HEK293 (cell line): ENCODE data around the gene NBPF3.
"Not testable (repeated sequence)": the region's sequence is repeated elsewhere in the genome, so short reads cannot be mapped to it uniquely, and the experiment has no call there.

ENCODE experiments used
- CTCF ChIA-PET: fragments of 350-600 bp; formaldehyde crosslinking; extraction: SDS; loops from one replicate; lab custom pipeline; 2021; ENCODE audit warnings: antibody characterized with exemption; lab: Yijun Ruan, JAX
- POLR2A ChIA-PET: fragments of 300-600 bp; formaldehyde crosslinking; extraction: SDS; loops from one replicate; lab custom pipeline; 2020; ENCODE audit warnings: antibody characterized with exemption, inconsistent platforms; lab: Yijun Ruan, JAX
- H3K27ac ChIP-seq: fragments of 200-500 bp; sonication (Bioruptor generic); 2 replicates; pipeline ENCODE4 v1.5.1; 2014; ENCODE audit warnings: low read depth, low read length, control low read depth, inconsistent platforms; ENCODE audit errors: extremely low read depth
- H3K36me3 ChIP-seq, 2 experiments: fragments of 200-500 bp in 1 of 2; sonication (Bioruptor generic) in 1 of 2; 1 replicate in 1 of 2; 2 replicates in 1 of 2; pipeline ENCODE4 v1.5.1; 2014 to 2017; ENCODE audit warnings: inconsistent platforms in 2 of 2, low read length in 2 of 2; ENCODE audit not compliant: control insufficient read depth in 2 of 2, insufficient read depth in 1 of 2
- H3K4me1 ChIP-seq: fragments of 200-500 bp; sonication (Bioruptor generic); 2 replicates; pipeline ENCODE4 v1.5.1; 2014; ENCODE audit warnings: mild to moderate bottlenecking, low read length, inconsistent platforms; ENCODE audit not compliant: control insufficient read depth, insufficient read depth
- H3K4me3 ChIP-seq: 2 replicates; pipeline ENCODE4 v1.5.1; 2011; ENCODE audit warnings: low read depth, mild to moderate bottlenecking, control low read depth, low read length, moderate library complexity
- H3K9me3 ChIP-seq: fragments of 200-500 bp; sonication (Bioruptor generic); 2 replicates; pipeline ENCODE4 v1.5.1; 2014; ENCODE audit warnings: low read depth, low read length, inconsistent platforms; ENCODE audit not compliant: control insufficient read depth, insufficient read depth
- GLIS1 ChIP-seq: fragments of 450-650 bp; formaldehyde crosslinking; IDR thresholded peaks from 2 replicates; pipeline ENCODE4 v1.5.1; 2016; ENCODE audit warnings: missing biosample characterization, missing genetic modification characterization
- IKZF3 ChIP-seq: fragments of 450-650 bp; IDR thresholded peaks from 2 replicates; pipeline ENCODE4 v1.5.0; 2018; ENCODE audit warnings: missing biosample characterization, mild to moderate bottlenecking, missing genetic modification characterization, moderate library complexity
- SCRT2 ChIP-seq: fragments of 450-650 bp; formaldehyde crosslinking; IDR thresholded peaks from 2 replicates; pipeline ENCODE4 v1.5.1; 2016; ENCODE audit warnings: missing biosample characterization, missing genetic modification characterization
- SP3 ChIP-seq: fragments of 450-650 bp; formaldehyde crosslinking; IDR thresholded peaks from 2 replicates; pipeline ENCODE4 v1.5.1; 2016; ENCODE audit warnings: missing biosample characterization, missing genetic modification characterization
- ZNF140 ChIP-seq: fragments of 450-650 bp; formaldehyde crosslinking; IDR thresholded peaks from 2 replicates; pipeline ENCODE4 v1.5.1; 2016; ENCODE audit warnings: missing biosample characterization, missing genetic modification characterization
- ZNF248 ChIP-seq: fragments of 450-650 bp; formaldehyde crosslinking; IDR thresholded peaks from 2 replicates; pipeline ENCODE4 v1.5.1; 2017; ENCODE audit warnings: missing biosample characterization, missing genetic modification characterization
- ZNF335 ChIP-seq: fragments of 450-650 bp; formaldehyde crosslinking; conservative IDR thresholded peaks from 2 replicates; pipeline ENCODE4 v1.5.1; 2016; ENCODE audit warnings: missing biosample characterization, missing genetic modification characterization
- ZNF423 ChIP-seq: fragments of 450-650 bp; formaldehyde crosslinking; IDR thresholded peaks from 2 replicates; pipeline ENCODE4 v1.5.1; 2016; ENCODE audit warnings: missing biosample characterization, missing genetic modification characterization
- ZNF785 ChIP-seq: fragments of 450-650 bp; formaldehyde crosslinking; IDR thresholded peaks from 2 replicates; pipeline ENCODE4 v1.5.1; 2016; ENCODE audit warnings: missing biosample characterization, missing genetic modification characterization
- ZXDB ChIP-seq: fragments of 450-650 bp; formaldehyde crosslinking; IDR thresholded peaks from 2 replicates; pipeline ENCODE4 v1.5.1; 2016; ENCODE audit warnings: missing biosample characterization, missing genetic modification characterization
- TF ChIP-seq, protein P1 (sequence below): fragments of 450-650 bp; formaldehyde crosslinking; optimal IDR thresholded peaks from 2 replicates; pipeline ENCODE3; 2016; ENCODE audit warnings: missing biosample characterization, mild to moderate bottlenecking, missing genetic modification characterization
- TF ChIP-seq, protein P2 (sequence below): fragments of 450-650 bp; formaldehyde crosslinking; IDR thresholded peaks from 2 replicates; pipeline ENCODE4 v1.5.1; 2016; ENCODE audit warnings: missing biosample characterization, missing genetic modification characterization
- TF ChIP-seq, protein P3 (sequence below): fragments of 450-650 bp; formaldehyde crosslinking; IDR thresholded peaks from 2 replicates; pipeline ENCODE4 v1.5.1; 2017; ENCODE audit warnings: missing biosample characterization, mild to moderate bottlenecking, missing genetic modification characterization, moderate library complexity
- TF ChIP-seq, protein P4 (sequence below): fragments of 450-650 bp; formaldehyde crosslinking; IDR thresholded peaks from 2 replicates; pipeline ENCODE4 v1.5.1; 2016; ENCODE audit warnings: missing biosample characterization, missing genetic modification characterization
- TF ChIP-seq, protein P5 (sequence below): fragments of 450-650 bp; formaldehyde crosslinking; IDR thresholded peaks from 2 replicates; pipeline ENCODE4 v1.5.1; 2016; ENCODE audit warnings: missing biosample characterization, missing genetic modification characterization
- TF ChIP-seq, protein P6 (sequence below): fragments of 450-650 bp; formaldehyde crosslinking; IDR thresholded peaks from 2 replicates; pipeline ENCODE4 v1.5.1; 2016; ENCODE audit warnings: missing biosample characterization, missing genetic modification characterization

NBPF3 gene

DNA sequence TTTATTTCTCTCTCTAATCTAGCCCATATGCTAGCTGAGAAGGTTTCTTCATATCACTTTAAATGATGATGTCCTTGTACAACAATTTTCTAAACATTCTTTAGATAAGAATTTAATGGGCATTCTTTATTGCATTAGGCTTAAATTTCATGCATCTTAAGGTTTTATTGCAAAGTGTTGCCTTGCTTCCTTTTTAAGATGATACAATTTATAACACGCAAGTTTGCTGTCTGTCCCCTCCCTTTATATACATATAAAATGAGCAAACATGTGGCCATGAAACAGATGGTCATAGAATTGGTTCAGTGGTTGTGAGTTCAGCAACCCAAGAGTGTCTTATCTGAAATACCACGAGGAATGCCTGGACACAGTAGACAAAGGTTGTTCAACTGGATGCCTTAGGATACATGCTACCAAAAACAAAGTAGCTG, 12.1 kb downstream of the NBPF3 start (continued):
- TF ChIP-seq ZNF335 (tag by site-specific recombination) = 0 out of 2 replicates have a peak, but pooled peaks have one; percentile 14
- TF ChIP-seq ZXDB = 0 out of 2 replicates have a peak, but pooled peaks have one; percentile 37

DNA sequence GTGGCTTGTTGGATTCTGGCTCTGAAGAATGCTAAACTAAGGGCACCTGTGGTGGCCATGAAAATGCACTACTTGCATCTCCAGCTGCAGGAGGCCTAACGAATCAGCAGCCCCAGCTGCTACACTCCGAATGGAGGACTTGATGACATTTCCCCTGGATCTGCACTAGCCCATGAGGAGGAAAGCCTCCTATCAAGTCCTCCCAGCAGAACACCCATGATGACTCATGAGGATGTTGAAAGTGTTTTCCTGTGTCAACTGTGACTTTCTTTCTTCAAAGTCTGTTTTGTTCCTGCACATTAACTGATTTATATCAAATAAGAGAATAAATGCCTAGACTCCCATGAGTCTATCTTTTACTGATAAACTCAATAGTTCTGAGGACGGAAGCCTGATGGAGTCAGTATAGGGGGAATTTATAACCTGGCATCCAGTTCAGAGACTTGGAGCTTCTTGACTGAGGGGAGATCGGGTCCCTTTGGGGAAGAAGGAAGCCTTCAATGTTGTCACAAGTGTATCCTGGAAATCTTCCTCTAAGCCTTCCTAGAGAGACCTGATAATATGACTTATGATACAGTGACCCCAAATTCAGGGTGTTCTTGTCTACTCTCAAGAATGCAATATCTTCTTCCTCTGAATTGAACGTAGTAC, 14.2 kb downstream of the NBPF3 start:
- POLR2A ChIA-PET, H3K9me3 ChIP-seq, H3K27ac ChIP-seq, H3K4me3 ChIP-seq, H3K4me1 ChIP-seq: not testable (repeated sequence)
- peak; percentile 32; the same call in 1 of the 2 replicates for TF ChIP-seq SCRT2 (tag by site-specific recombination)
- TF ChIP-seq GLIS1 (tag by site-specific recombination) = 0 out of 2 replicates have a peak, but pooled peaks have one; percentile 23
- peaks cover 0 to 19% of the 10 kb centered on the region in 2 experiments; a peak in 1 of 3 replicates for H3K36me3 ChIP-seq
- CTCF ChIA-PET = interaction anchor here (0.8 kb wide), 1 partner anchor 118 kb away, joined by 3 read pairs; no protein-coding TSS in a partner anchor

DNA sequence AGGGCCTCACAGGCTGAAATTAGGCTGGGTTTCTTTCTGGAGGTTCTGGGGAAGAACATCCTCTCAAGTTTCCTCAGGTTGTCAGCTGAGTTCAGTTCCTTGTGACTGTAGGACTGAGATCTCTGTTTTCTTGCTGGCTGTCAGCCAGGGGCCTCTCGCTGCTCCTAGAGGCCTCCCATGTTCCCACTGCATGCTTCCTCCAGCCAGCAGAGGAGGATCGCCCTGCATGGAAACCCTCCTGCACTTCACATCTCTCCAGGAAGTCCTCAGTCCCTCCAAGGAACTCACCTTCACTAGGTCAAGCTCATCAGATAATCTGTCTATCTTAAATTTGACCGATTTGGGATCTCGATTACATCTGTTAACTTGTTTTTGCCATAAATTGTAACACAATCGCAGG, 15.0 kb downstream of the NBPF3 start:
- POLR2A ChIA-PET, CTCF ChIA-PET, H3K9me3 ChIP-seq, H3K4me1 ChIP-seq, H3K27ac ChIP-seq, H3K4me3 ChIP-seq: not testable (repeated sequence)
- peaks cover 0 to 18% of the 10 kb centered on the region in 2 experiments; a peak in 1 of 3 replicates for H3K36me3 ChIP-seq

DNA sequence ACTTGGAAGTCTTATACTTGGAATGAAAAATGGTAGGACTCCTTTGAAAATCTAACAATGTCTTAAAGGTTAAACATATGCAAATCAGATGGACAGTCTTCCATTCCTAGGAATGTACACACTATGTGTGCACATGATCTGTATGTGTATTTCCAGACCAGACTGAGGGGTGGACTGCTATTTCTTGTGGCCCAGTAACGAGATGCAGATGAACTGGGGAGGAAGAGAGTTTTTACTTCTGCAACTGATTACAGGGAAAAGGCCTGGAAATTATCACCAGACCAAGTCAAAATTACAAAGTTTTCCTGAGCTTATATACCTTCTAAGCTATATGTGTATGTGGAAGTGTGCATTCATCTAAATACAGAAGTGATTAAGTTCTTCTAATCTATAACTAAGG, 17.7 kb downstream of the NBPF3 start:
- ChIA-PET POLR2A (no interaction called here), CTCF (no interaction called here)
- no peak overlapping the region for H3K4me3 ChIP-seq
- H3K27ac ChIP-seq = no peak overlapping the region
- H3K4me1 ChIP-seq = no peaks in the 10 kb centered on the region
- H3K9me3 ChIP-seq = no peaks in the 10 kb centered on the region
- peaks cover 0 to 11% of the 10 kb centered on the region in 2 experiments; a peak in 1 of 3 replicates for H3K36me3 ChIP-seq
- TF ChIP-seq, protein P1, sequence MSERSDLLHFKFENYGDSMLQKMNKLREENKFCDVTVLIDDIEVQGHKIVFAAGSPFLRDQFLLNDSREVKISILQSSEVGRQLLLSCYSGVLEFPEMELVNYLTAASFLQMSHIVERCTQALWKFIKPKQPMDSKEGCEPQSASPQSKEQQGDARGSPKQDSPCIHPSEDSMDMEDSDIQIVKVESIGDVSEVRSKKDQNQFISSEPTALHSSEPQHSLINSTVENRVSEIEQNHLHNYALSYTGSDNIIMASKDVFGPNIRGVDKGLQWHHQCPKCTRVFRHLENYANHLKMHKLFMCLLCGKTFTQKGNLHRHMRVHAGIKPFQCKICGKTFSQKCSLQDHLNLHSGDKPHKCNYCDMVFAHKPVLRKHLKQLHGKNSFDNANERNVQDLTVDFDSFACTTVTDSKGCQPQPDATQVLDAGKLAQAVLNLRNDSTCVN (tag by site-specific recombination) = no peak
- TF ChIP-seq ZNF140 (tag by site-specific recombination) = no peak
- TF ChIP-seq SP3 (tag by site-specific recombination) = no peak
- no peak for TF ChIP-seq ZNF785
- TF ChIP-seq, protein P2, sequence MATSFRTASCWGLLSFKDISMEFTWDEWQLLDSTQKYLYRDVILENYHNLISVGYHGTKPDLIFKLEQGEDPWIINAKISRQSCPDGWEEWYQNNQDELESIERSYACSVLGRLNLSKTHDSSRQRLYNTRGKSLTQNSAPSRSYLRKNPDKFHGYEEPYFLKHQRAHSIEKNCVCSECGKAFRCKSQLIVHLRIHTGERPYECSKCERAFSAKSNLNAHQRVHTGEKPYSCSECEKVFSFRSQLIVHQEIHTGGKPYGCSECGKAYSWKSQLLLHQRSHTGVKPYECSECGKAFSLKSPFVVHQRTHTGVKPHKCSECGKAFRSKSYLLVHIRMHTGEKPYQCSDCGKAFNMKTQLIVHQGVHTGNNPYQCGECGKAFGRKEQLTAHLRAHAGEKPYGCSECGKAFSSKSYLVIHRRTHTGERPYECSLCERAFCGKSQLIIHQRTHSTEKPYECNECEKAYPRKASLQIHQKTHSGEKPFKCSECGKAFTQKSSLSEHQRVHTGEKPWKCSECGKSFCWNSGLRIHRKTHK (tag by site-specific recombination) = no peak
- no peak for TF ChIP-seq ZNF248 (tag by site-specific recombination)
- TF ChIP-seq IKZF3 = no peak
- TF ChIP-seq, protein P3, sequence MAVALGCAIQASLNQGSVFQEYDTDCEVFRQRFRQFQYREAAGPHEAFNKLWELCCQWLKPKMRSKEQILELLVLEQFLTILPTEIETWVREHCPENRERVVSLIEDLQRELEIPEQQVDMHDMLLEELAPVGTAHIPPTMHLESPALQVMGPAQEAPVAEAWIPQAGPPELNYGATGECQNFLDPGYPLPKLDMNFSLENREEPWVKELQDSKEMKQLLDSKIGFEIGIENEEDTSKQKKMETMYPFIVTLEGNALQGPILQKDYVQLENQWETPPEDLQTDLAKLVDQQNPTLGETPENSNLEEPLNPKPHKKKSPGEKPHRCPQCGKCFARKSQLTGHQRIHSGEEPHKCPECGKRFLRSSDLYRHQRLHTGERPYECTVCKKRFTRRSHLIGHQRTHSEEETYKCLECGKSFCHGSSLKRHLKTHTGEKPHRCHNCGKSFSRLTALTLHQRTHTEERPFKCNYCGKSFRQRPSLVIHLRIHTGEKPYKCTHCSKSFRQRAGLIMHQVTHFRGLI (tag by site-specific recombination) = no peak
- TF ChIP-seq, protein P4, sequence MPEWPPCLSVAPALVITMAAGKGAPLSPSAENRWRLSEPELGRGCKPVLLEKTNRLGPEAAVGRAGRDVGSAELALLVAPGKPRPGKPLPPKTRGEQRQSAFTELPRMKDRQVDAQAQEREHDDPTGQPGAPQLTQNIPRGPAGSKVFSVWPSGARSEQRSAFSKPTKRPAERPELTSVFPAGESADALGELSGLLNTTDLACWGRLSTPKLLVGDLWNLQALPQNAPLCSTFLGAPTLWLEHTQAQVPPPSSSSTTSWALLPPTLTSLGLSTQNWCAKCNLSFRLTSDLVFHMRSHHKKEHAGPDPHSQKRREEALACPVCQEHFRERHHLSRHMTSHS (tag by site-specific recombination) = no peak
- no peak for TF ChIP-seq ZNF423 (tag by site-specific recombination)
- TF ChIP-seq, protein P5, sequence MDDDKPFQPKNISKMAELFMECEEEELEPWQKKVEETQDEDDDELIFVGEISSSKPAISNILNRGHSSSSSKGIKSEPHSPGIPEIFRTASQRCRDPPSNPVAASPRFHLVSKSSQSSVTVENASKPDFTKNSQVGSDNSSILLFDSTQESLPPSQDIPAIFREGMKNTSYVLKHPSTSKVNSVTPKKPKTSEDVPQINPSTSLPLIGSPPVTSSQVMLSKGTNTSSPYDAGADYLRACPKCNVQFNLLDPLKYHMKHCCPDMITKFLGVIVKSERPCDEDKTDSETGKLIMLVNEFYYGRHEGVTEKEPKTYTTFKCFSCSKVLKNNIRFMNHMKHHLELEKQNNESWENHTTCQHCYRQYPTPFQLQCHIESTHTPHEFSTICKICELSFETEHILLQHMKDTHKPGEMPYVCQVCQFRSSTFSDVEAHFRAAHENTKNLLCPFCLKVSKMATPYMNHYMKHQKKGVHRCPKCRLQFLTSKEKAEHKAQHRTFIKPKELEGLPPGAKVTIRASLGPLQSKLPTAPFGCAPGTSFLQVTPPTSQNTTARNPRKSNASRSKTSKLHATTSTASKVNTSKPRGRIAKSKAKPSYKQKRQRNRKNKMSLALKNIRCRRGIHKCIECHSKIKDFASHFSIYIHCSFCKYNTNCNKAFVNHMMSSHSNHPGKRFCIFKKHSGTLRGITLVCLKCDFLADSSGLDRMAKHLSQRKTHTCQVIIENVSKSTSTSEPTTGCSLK (tag by site-specific recombination) = no peak
- TF ChIP-seq, protein P6, sequence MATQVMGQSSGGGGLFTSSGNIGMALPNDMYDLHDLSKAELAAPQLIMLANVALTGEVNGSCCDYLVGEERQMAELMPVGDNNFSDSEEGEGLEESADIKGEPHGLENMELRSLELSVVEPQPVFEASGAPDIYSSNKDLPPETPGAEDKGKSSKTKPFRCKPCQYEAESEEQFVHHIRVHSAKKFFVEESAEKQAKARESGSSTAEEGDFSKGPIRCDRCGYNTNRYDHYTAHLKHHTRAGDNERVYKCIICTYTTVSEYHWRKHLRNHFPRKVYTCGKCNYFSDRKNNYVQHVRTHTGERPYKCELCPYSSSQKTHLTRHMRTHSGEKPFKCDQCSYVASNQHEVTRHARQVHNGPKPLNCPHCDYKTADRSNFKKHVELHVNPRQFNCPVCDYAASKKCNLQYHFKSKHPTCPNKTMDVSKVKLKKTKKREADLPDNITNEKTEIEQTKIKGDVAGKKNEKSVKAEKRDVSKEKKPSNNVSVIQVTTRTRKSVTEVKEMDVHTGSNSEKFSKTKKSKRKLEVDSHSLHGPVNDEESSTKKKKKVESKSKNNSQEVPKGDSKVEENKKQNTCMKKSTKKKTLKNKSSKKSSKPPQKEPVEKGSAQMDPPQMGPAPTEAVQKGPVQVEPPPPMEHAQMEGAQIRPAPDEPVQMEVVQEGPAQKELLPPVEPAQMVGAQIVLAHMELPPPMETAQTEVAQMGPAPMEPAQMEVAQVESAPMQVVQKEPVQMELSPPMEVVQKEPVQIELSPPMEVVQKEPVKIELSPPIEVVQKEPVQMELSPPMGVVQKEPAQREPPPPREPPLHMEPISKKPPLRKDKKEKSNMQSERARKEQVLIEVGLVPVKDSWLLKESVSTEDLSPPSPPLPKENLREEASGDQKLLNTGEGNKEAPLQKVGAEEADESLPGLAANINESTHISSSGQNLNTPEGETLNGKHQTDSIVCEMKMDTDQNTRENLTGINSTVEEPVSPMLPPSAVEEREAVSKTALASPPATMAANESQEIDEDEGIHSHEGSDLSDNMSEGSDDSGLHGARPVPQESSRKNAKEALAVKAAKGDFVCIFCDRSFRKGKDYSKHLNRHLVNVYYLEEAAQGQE (tag by site-specific recombination) = no peak
